ENCODE results near the gene FAM240A.

The FAM240A gene

GRCh38 chr3:46664188-46664970, 52.1 kb downstream of the FAM240A start:
- DNase-seq, result no peak

- no peak for DNase-seq
Observed at GRCh38 chr3:46664971-46665762, 52.8 kb downstream of the FAM240A start.

GRCh38 chr3:46665763-46666452, 53.6 kb downstream of the FAM240A start:
- no peak for DNase-seq

- no peak for DNase-seq
Observed at GRCh38 chr3:46666453-46666845, 54.1 kb downstream of the FAM240A start.

GRCh38 chr3:46667061-46667621, 54.8 kb downstream of the FAM240A start:
- DNase-seq, result no peak

GRCh38 chr3:46667657-46668056, 55.3 kb downstream of the FAM240A start:
- DNase-seq, result no peak

GRCh38 chr3:46668116-46668515, 55.8 kb downstream of the FAM240A start:
- no peak for DNase-seq

GRCh38 chr3:46668591-46668990, 56.3 kb downstream of the FAM240A start:
- no peak for DNase-seq

- no peak for DNase-seq
Observed at GRCh38 chr3:46669191-46669999, 57.1 kb downstream of the FAM240A start.

GRCh38 chr3:46670000-46670890, 57.9 kb downstream of the FAM240A start:
- DNase-seq, result no peak

- no peak for DNase-seq
Observed at GRCh38 chr3:46670891-46671427, 58.6 kb downstream of the FAM240A start.

- DNase-seq, result no peak
Observed at GRCh38 chr3:46671541-46672348, 59.4 kb downstream of the FAM240A start.

GRCh38 chr3:46672349-46672695, 60.0 kb downstream of the FAM240A start:
- DNase-seq, result no peak

- DNase-seq, result no peak
Observed at GRCh38 chr3:46673151-46674030, 61.1 kb downstream of the FAM240A start.

- no peak for DNase-seq
Observed at GRCh38 chr3:46674031-46674845, 61.9 kb downstream of the FAM240A start.

- no peak for DNase-seq
Observed at GRCh38 chr3:46675426-46675825, 63.1 kb downstream of the FAM240A start.

All from activated T-cell treated with anti-CD3 and anti-CD28 coated beads for 4 hours (primary cell).